Cardiac muscle cell (in vitro differentiated cells and primary cell): ENCODE results near the gene CXorf58. TPM values are rescaled to one million over a fixed set of nuclear protein-coding genes. Genes with fewer than 3 reads are reported as not detected.
"Not testable (repeated sequence)": the region's sequence is repeated elsewhere in the genome, so short reads cannot be mapped to it uniquely, and the experiment has no call there.

ENCODE experiments used
- DNase-seq, 2 donors: peaks; one replicate each; pipeline versions ENCODE4 v3.0.0 to v3.0.0-alpha.2; 2010 to 2017; ENCODE audit warnings: low read depth in 1 of 2, low spot score in 1 of 2
- H3K27ac ChIP-seq: fragments of 200-600 bp; sonication (generic); 2 replicates; pipeline ENCODE4 v1.5.1; 2016
- H3K27me3 ChIP-seq: fragments of 200-600 bp; sonication (generic); 2 replicates; pipeline ENCODE4 v1.6.0; 2016; ENCODE audit warnings: control low read depth
- H3K36me3 ChIP-seq: fragments of 200-600 bp; sonication (generic); 2 replicates; pipeline ENCODE4 v1.5.1; 2016; ENCODE audit warnings: control low read depth
- H3K4me1 ChIP-seq: fragments of 200-600 bp; sonication (generic); 2 replicates; pipeline ENCODE4 v1.8.1; 2017; ENCODE audit warnings: low read depth, mild to moderate bottlenecking, mixed run types
- H3K4me3 ChIP-seq: fragments of 200-600 bp; sonication (generic); 2 replicates; pipeline ENCODE4 v1.5.1; 2016; ENCODE audit warnings: mild to moderate bottlenecking
- H3K9me3 ChIP-seq: fragments of 200-600 bp; sonication (generic); 2 replicates; pipeline ENCODE4 v1.5.1; 2017; ENCODE audit warnings: low read depth, mild to moderate bottlenecking, control low read depth
- polyA plus RNA-seq: library from polyadenylated mRNA; unstranded; fragments of >200 nt; fragmentation: Nextera tagmentation; extraction: Ambion mirVana; gene quantifications from 2 replicates; pipeline ENCODE4 v1.2.1, GENCODE V29; 2016
- total RNA-seq: library from RNA; depleted of rRNA; stranded (reverse); fragments of >200 nt; gene quantifications from 2 replicates; pipeline ENCODE4 v1.2.3, GENCODE V29; 2016
- TF ChIP-seq, protein P1 (sequence below): IDR thresholded peaks from 2 replicates; pipeline ENCODE4 v1.5.1; 2012; ENCODE audit warnings: low read depth, mild to moderate bottlenecking, low read length

CXorf58 gene
- total and polyA plus RNA-seq, 2 experiments from 2014 or later: 0.43 to 0.45 TPM

DNA sequence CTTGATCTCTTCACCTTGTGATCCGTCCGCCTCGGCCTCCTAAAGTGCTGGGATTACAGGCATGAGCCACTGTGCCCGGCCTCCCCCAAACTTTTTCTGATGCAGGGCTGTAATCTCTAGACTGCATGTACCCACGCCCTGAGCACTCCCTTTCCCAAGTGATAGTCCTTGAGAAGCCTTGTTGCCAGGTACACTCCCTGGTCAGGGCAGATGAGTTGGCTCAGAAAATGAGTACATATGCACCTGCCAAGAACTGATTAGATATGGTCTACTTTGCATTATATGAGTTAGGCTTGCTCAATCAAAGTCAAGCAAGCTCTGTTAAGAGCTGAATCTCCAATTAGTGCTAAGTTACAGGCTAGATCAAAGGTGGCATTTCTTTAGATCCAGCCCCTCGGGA, 20.4 kb upstream of the CXorf58 start:
- no peaks in the 10 kb centered on the region for H3K4me1 ChIP-seq
- H3K4me3 ChIP-seq: no peak overlapping the region
- no peak overlapping the region for H3K27ac ChIP-seq
- TF ChIP-seq, protein P1, sequence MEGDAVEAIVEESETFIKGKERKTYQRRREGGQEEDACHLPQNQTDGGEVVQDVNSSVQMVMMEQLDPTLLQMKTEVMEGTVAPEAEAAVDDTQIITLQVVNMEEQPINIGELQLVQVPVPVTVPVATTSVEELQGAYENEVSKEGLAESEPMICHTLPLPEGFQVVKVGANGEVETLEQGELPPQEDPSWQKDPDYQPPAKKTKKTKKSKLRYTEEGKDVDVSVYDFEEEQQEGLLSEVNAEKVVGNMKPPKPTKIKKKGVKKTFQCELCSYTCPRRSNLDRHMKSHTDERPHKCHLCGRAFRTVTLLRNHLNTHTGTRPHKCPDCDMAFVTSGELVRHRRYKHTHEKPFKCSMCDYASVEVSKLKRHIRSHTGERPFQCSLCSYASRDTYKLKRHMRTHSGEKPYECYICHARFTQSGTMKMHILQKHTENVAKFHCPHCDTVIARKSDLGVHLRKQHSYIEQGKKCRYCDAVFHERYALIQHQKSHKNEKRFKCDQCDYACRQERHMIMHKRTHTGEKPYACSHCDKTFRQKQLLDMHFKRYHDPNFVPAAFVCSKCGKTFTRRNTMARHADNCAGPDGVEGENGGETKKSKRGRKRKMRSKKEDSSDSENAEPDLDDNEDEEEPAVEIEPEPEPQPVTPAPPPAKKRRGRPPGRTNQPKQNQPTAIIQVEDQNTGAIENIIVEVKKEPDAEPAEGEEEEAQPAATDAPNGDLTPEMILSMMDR: no peak
- H3K27me3 ChIP-seq: no peaks in the 10 kb centered on the region
- DNase-seq: no peak
- no peaks in the 10 kb centered on the region for H3K9me3 ChIP-seq
- H3K36me3 ChIP-seq: no peaks in the 10 kb centered on the region

DNA sequence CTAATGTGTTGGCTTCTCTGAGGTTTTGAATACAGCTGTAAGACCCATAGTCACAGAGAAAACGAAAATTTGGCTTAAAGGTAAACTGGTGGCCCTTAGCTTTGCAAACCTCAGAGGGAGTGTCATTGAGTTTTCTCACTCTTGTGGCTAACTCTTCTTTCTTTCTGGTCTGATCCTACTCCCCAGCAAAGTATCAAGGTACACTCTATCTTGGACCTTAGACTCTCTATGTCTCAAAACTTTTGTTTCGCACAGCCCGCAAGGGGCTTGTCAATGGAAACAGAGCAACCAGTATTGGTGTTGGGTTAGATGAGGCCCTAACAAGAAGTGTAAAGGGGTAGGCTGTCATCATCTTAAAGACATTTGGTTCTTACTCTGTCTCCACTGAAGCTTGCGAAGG, 19.9 kb upstream of the CXorf58 start:
- no peaks in the 10 kb centered on the region for H3K27me3 ChIP-seq
- no peaks in the 10 kb centered on the region for H3K9me3 ChIP-seq
- no peak for DNase-seq
- TF ChIP-seq, protein P1: no peak
- no peak overlapping the region for H3K4me3 ChIP-seq
- H3K36me3 ChIP-seq: no peaks in the 10 kb centered on the region
- H3K27ac ChIP-seq: no peak overlapping the region
- H3K4me1 ChIP-seq: no peaks in the 10 kb centered on the region

DNA sequence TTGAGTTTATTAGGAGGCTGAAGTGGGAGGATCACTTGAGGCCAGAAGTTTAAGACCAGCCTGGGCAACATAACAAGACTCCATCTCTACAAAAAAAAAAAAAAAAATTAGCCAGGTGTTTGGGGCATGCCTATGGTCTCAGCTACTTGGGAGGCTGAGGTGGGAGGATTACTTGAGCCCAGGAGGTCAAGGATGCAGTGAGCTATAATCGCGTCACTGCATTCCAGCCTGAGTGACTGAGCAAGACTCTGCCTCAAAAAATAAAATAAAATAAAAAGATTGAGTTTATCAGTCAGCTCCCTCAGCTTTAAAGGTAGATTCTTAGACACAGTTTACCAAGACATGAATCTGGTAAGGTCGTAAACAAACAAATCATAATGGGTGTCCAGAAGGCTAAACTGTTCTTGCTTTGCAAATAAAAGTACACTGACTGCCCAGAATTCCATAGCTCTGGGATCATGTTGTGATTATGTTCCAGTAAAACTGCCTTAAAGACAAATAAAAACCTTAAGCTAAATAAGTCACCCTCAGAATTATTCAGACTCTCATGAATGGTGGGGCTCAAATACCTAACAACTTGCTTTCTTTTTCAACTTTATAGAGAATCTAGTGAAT, 18.8 kb upstream of the CXorf58 start:
- DNase-seq: no peak
- no peak overlapping the region for H3K4me3 ChIP-seq
- H3K36me3 ChIP-seq: no peaks in the 10 kb centered on the region
- no peak overlapping the region for H3K27ac ChIP-seq
- H3K27me3 ChIP-seq: no peaks in the 10 kb centered on the region
- TF ChIP-seq, protein P1: no peak
- no peaks in the 10 kb centered on the region for H3K9me3 ChIP-seq
- no peaks in the 10 kb centered on the region for H3K4me1 ChIP-seq

DNA sequence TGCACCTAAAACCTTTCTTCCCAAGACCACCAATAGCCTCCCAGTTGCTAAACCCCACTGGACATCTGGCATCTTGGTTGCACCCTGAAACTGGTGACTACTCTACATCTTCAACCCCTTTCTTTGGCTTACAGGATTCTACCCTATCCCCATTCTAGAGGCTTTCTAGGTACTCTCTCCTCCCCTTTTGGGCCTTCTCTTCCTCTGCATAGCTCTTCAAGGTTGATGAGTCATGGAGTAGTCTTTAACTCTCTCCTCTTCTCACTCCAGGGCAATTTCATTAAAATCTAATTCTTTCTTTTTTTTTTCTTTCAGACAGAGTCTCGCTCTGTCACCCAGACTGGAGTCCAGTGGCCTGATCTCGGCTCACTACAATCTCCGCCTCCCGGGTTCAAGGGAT, 16.9 kb upstream of the CXorf58 start:
- TF ChIP-seq, protein P1: no peak
- Histone ChIP-seq H3K27me3 (no peaks in the 10 kb centered on the region), H3K9me3 (no peaks in the 10 kb centered on the region), H3K36me3 (no peaks in the 10 kb centered on the region), H3K4me1 (no peaks in the 10 kb centered on the region), H3K4me3 (no peak overlapping the region), H3K27ac (no peak overlapping the region)
- DNase-seq: no peak

DNA sequence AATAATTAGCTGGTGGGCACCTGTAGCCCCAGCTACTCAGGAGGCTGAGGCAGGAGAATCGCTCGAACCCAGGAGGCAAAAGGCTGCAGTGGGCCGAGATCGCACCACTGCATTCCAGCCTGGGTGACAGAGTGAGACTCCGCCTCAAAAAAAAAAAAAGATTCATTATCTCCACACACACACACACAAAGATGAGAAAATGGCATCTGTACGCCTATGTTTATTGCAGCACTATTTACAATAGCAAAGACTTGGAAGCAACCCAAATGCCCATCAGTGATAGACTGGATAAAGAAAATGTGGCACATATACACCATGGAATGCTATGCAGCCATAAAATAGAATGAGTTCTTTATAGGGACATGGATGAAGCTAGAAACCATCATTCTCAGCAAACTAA, 12.8 kb upstream of the CXorf58 start:
- not testable (repeated sequence) for H3K27ac ChIP-seq, H3K27me3 ChIP-seq, H3K4me3 ChIP-seq, H3K36me3 ChIP-seq, DNase-seq, H3K9me3 ChIP-seq
- peaks cover 15% of the 10 kb centered on the region for H3K4me1 ChIP-seq

DNA sequence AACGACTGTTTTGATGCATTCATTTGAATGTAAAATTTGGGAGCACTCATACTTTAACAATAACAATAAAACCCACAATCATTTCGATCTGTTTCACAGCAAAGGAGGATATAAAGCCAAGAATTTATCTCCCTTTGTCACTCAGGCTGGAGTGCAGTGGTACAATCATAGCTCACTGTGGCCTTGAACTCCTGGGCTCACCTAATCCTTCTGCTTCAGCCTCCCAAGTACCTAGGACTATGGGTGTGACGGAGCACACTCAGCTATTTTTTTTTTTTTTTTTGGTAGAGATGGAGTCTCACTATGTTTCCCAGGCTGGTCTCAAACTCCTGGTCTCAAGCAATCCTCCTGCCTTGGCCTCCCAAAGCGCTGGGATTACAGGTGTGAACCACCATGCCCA, 11.3 kb upstream of the CXorf58 start:
- DNase-seq, H3K27me3 ChIP-seq, H3K27ac ChIP-seq: not testable (repeated sequence)

DNA sequence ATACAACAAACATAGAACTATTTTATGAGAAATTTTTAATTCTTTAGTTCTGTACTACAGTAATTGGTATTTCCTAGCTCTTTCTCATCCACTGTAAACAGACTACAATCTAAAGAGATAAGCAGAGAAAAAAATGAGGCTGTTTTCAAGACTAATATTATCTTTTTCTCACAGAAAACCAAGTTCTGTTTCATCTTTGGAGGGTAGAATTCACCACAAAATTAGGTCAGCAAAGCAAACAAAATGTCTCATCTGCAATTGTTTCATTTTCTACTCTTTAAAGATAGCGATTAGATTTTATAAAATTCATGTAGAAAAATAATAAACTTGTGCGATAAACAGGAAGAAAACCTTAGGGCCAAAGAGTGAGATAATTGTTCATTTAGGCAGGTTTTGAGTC, 10.8 kb upstream of the CXorf58 start:
- Histone ChIP-seq H3K4me3 (no peak overlapping the region), H3K4me1 (peaks cover 34% of the 10 kb centered on the region), H3K27me3 (no peaks in the 10 kb centered on the region), H3K36me3 (no peaks in the 10 kb centered on the region), H3K27ac (no peak overlapping the region), H3K9me3 (no peaks in the 10 kb centered on the region)
- TF ChIP-seq, protein P1: no peak
- no peak for DNase-seq

More for the DNA sequence above, 11.3 kb upstream of the CXorf58 start:
- peaks cover 30% of the 10 kb centered on the region for H3K4me1 ChIP-seq
- not testable (repeated sequence) for H3K4me3 ChIP-seq, H3K36me3 ChIP-seq, H3K9me3 ChIP-seq
